Psoas muscle (tissue), 8 donors: ENCODE measurements around the gene RTN3. TPM values are rescaled to one million over a fixed set of nuclear protein-coding genes. Genes with fewer than 3 reads are reported as not detected.
A peak's percentile ranks its signal among the peaks of the same experiment; 100 is the strongest.

ENCODE experiments used
- ATAC-seq, 4 donors: fragments of 200-7000 bp; cut with Tn5 transposase; one replicate each; pipeline ENCODE4 v1.9.1; 2020; ENCODE audit warnings: moderate library complexity in 3 of 4, mild to moderate bottlenecking in 2 of 4
- DNase-seq, 2 donors: peaks; one replicate each; pipeline ENCODE4 v3.0.0-alpha.2; 2020
- H3K27ac ChIP-seq: fragments of 200-600 bp; one replicate; pipeline ENCODE4 v1.8.0; 2022
- H3K27me3 ChIP-seq, 3 donors: fragments of 200-600 bp in 1 of 3; one replicate each; pipeline versions ENCODE4 v1.6.1 to v1.8.0; 2013 to 2022; ENCODE audit warnings: low read length in 2 of 3, mild to moderate bottlenecking in 2 of 3, moderate library complexity in 1 of 3; ENCODE audit not compliant: insufficient read depth in 3 of 3
- H3K36me3 ChIP-seq, 2 donors: fragments of 200-600 bp in 1 of 2; one replicate each; pipeline versions ENCODE4 v1.6.1 to v1.8.0; 2013 to 2022; ENCODE audit warnings: low read depth in 1 of 2, mild to moderate bottlenecking in 1 of 2, moderate library complexity in 1 of 2; ENCODE audit not compliant: insufficient read depth in 1 of 2
- H3K4me1 ChIP-seq: fragments of 200-600 bp; one replicate; pipeline ENCODE4 v1.8.0; 2022
- H3K4me3 ChIP-seq: fragments of 200-600 bp; one replicate; pipeline ENCODE4 v1.8.0; 2022; ENCODE audit warnings: mild to moderate bottlenecking
- H3K9me3 ChIP-seq: fragments of 200-600 bp; one replicate; pipeline ENCODE4 v1.8.0; 2022
- WGBS, 3 donors: extraction: QIAGEN DNeasy Blood & Tissue Kit; methylation state at CpG; one replicate each; pipeline versions ENCODE4 v1.1.6 to v1.1.7; 2013; 5-methylcytosine and 5-hydroxymethylcytosine counted together
- intact Hi-C, 2 donors: fragments of 100-400 bp; cut with DNase I; formaldehyde crosslinking; loops; one replicate each; pipeline versions ENCODE4 v1.11.0 to v1.14.2; 2022
- polyA plus RNA-seq, 3 donors: library from polyadenylated mRNA; stranded (reverse); fragments of 200-250 nt; gene quantifications; one replicate each; pipeline ENCODE4 v1.2.3, GENCODE V29; 2013
- total RNA-seq, 4 donors: library from RNA; stranded (reverse); fragmentation: NEBNext Ultra II Directional in 2 of 4; extraction: Animal tissue kit (Norgen Biotek cat#: 25700) in 2 of 4; gene quantifications; one replicate each; pipeline versions ENCODE4 v1.2.1 to v1.2.4, GENCODE V29; 2021 to 2023
- TF ChIP-seq, protein P1 (sequence below): fragments of 200-600 bp; IDR thresholded peaks from one replicate; pipeline ENCODE4 v1.8.0; 2022; ENCODE audit warnings: antibody characterized with exemption
- donor health status: healthy with polysubstance abuse.
- donor health status: DM: no; HTN: no; CAD: no; lungs with moderate emphysema.
- donor health status: Bipolar disorder and iron deficiency.
- donor health status: healthy.
- donor health status: DM: yes; HTN: yes; CAD: no.
- donor health status: DM: no; HTN: no; CAD: no.
- donor health status: DM: no; HTN: no; CAD: no.
- donor health status: DM: yes; HTN: yes; CAD: no.

Gene RTN3
- total and polyA plus RNA-seq, 7 donors: 35.3 to 162 (median 67.4) TPM

DNA sequence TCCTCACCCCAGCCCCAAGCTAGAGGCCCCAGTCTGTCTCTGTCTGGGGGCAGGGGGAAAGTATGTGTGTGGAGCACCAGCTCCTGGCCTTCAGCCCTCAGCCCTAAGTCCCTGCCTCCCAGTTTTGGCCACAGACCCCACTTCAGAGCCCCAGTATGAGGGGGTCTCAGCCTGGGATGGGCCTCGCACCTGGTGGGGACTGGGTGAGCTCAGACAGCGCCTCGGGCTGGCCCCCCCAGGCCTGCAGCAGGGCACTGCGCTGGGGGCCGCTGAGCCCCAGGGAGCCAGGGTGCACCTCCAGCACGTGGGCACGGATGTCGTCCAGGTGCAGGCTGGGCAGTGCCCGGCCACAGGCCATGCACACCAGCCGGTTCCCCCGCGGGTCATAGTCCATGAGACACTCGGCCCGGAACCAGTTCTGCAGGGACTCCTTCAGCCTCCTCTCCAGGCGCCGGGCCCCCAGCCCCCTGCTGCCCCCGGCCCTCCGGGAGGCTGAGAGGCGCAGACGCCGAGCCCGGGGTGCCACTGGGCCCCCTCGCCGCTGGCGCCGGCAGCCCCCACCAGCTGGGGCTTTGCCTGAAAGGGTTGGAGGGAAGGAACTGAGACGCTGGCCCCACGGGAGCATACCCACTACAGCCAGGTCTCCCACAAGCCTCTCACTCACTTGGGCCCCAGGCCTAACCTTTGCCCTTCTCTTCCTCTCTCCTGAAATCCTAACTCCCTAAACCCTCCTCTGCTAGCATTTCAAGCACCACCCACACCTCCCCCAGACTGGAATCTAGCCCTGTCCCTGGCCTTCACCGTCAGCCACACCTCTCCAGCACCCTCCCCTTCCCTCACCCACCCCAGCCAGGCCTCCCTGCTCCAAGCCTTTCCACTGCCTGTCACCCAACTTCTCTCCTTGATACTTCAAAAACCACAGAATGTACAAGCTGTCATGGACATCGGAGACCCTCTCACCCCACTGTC lies 83.7 kb downstream of the RTN3 start:
- peaks cover 0 to 13% of the 10 kb centered on the region in 2 donors for H3K36me3 ChIP-seq
- 80 to 86% (median 83%) methylated on average over 25 to 30 of the region's 30 CpGs for WGBS, 3 donors
- no peak overlapping the region for H3K27ac ChIP-seq
- H3K27me3 ChIP-seq: no peaks in the 10 kb centered on the region
- DNase-seq (peak in 1 of 2 donors; percentile 23), ATAC-seq (no peak)
- H3K9me3 ChIP-seq: no peaks in the 10 kb centered on the region
- intact Hi-C loops: loop anchor here (5.0 to 10.0 kb wide), 3 partner anchors 72 to 390 kb away; partner anchors contain the start of gene MARK2 (in 1 of the 2)
- H3K4me3 ChIP-seq: no peak overlapping the region
- TF ChIP-seq, protein P1, sequence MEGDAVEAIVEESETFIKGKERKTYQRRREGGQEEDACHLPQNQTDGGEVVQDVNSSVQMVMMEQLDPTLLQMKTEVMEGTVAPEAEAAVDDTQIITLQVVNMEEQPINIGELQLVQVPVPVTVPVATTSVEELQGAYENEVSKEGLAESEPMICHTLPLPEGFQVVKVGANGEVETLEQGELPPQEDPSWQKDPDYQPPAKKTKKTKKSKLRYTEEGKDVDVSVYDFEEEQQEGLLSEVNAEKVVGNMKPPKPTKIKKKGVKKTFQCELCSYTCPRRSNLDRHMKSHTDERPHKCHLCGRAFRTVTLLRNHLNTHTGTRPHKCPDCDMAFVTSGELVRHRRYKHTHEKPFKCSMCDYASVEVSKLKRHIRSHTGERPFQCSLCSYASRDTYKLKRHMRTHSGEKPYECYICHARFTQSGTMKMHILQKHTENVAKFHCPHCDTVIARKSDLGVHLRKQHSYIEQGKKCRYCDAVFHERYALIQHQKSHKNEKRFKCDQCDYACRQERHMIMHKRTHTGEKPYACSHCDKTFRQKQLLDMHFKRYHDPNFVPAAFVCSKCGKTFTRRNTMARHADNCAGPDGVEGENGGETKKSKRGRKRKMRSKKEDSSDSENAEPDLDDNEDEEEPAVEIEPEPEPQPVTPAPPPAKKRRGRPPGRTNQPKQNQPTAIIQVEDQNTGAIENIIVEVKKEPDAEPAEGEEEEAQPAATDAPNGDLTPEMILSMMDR: no peak
- peaks cover 5% of the 10 kb centered on the region for H3K4me1 ChIP-seq

DNA sequence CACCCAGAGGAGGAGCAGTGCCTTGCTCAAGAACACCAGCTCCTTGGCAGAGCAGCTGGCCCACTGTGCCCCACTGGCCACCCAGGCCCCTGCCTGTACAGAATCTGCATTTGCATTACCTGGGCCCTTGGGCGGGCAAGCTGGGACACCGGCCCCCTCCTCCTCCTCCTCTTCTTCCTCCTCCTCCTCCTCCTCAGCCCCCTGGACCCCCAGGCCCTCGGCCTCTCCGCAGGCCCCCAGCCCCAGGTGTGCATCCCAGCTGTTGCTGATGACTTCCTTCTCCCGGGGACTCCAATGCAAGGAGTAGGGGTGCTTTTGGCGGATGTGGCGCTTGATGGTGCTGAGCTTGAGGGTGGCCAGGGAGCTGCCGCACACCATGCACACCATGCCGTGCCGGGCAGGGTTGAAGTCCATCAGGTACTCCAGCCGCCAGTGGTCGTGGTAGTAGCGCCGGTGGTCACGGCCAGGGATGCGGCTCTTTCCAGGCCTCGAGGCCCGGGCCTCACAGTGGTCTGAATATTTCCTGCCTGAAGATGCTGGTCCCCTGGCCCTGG lies 84.5 kb downstream of the RTN3 start:
- intact Hi-C loops: loop anchor here (2.0 to 10.0 kb wide), 4 partner anchors 47 to 389 kb away; partner anchors contain the start of genes MARK2 (in 1 of the 2) and SPINDOC (in 1 of the 2)
- TF ChIP-seq, protein P1: no peak
- DNase-seq (peak in 1 of 2 donors; percentile 55), ATAC-seq (no peak)
- no peaks in the 10 kb centered on the region for H3K27me3 ChIP-seq
- H3K4me1 ChIP-seq: peaks cover 5% of the 10 kb centered on the region
- peaks cover 0 to 5% of the 10 kb centered on the region in 2 donors for H3K36me3 ChIP-seq
- no peak overlapping the region for H3K27ac ChIP-seq
- no peak overlapping the region for H3K4me3 ChIP-seq
- no peaks in the 10 kb centered on the region for H3K9me3 ChIP-seq
- WGBS, 3 donors: 83 to 85% (median 84%) methylated on average over 16 to 18 of the region's 18 CpGs

DNA sequence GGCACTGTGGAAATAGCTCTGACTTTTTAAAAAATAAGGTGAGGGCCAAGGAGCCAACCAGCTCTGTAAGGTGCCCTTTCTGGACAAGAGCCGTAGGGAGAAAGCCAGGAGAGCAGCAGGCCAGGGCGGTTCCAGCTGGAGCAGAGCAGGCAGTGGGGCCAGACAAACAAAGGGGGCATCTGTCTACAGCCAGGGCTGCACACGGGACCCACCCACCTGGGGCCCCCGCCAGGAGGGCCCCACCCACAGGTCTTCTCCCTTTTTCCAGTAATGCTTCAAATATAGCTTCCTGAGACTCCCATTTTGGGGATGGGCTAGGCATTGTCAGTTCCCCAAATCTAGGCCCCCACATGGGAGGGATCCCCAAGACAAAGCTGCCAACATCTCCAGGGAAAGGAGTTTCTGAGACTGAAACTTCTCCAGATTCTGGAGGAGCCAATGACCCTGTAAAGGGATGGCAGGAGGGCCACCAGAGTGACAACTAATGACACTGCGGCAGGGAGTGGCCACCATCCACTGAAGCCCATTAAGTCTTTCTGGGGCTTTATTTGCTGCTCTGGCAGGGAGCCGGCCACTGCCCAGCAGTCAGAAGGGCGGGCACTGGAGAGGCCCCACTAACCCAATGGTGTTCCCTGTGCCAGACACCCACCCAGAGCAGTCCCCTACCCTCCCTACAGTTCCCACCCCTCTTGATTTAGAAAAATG lies 85.4 kb downstream of the RTN3 start:
- no peak for ATAC-seq
- Histone ChIP-seq H3K27me3 (no peaks in the 10 kb centered on the region), H3K36me3 (no peaks in the 10 kb centered on the region), H3K4me3 (peak overlapping the region; percentile 87), H3K9me3 (no peaks in the 10 kb centered on the region), H3K27ac (no peak overlapping the region), H3K4me1 (peaks cover 5% of the 10 kb centered on the region)
- 53 to 75% (median 67%) methylated on average over 7 of the region's 7 CpGs for WGBS, 3 donors
- peak in 1 of 2 donors; percentile 50 for DNase-seq
- intact Hi-C loops: loop anchor here (2.0 to 10.0 kb wide), 4 partner anchors 46 to 388 kb away; partner anchors contain the start of genes MARK2 (in 1 of the 2) and SPINDOC (in 1 of the 2)
- TF ChIP-seq, protein P1: no peak

DNA sequence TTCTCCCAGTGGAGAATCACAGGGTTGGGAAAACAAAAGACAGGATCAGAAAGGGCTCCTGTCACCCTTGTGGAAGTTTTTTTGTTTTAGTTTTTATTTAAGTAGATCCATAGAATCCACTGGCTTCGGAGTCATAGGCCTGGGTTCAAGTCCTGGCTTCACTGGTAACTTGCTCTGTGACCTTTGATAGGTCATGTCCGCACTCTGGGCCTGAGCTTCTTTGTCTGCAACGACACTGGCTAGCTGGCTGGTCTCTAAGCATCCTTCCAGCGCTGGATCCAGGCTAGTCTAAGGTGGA lies 85.9 kb downstream of the RTN3 start:
- no peaks in the 10 kb centered on the region for H3K27me3 ChIP-seq
- peak overlapping the region; percentile 68 for H3K27ac ChIP-seq
- ATAC-seq: peak in 1 of 4 donors; percentile 42
- H3K4me1 ChIP-seq: peaks cover 5% of the 10 kb centered on the region
- H3K9me3 ChIP-seq: no peaks in the 10 kb centered on the region
- WGBS, 3 donors: 19 to 25% (median 22%) methylated on average over 4 of the region's 4 CpGs
- no peak for DNase-seq
- H3K36me3 ChIP-seq: no peaks in the 10 kb centered on the region
- intact Hi-C loops: loop anchor here (2.0 to 10.0 kb wide), 4 partner anchors 46 to 388 kb away; partner anchors contain the start of genes MARK2 (in 1 of the 2) and SPINDOC (in 1 of the 2)
- H3K4me3 ChIP-seq: peak overlapping the region; percentile 87
- TF ChIP-seq, protein P1: no peak
